MM.1S (cell line): Measurements from ENCODE around the gene SPRED2.
A peak's percentile ranks its signal among the peaks of the same experiment; 100 is the strongest.

Source experiments
- DNase-seq: peaks from one replicate; pipeline ENCODE4 v3.0.0-alpha.2; 2015
- H2AFZ ChIP-seq: fragments of 300-600 bp; sonication (generic); 2 replicates; pipeline ENCODE4 v1.6.0; 2016; ENCODE audit warnings: antibody characterized with exemption, low read length
- H3F3A ChIP-seq: fragments of 300-600 bp; sonication (generic); 2 replicates; pipeline ENCODE4 v1.6.1; 2016; ENCODE audit warnings: mild to moderate bottlenecking, antibody characterized with exemption, low read length, moderate library complexity, mixed read lengths; ENCODE audit not compliant: insufficient read depth
- H3K27ac ChIP-seq: fragments of 300-600 bp; sonication (generic); 2 replicates; pipeline ENCODE4 v1.5.1; 2016; ENCODE audit warnings: mild to moderate bottlenecking, low read length
- H3K27me3 ChIP-seq: fragments of 300-600 bp; sonication (generic); replicated peaks from 2 replicates; pipeline ENCODE4 v1.6.0; 2016; ENCODE audit warnings: low read length; ENCODE audit not compliant: insufficient read depth
- H3K36me3 ChIP-seq: fragments of 300-600 bp; sonication (generic); replicated peaks from 2 replicates; pipeline ENCODE4 v1.6.1; 2016; ENCODE audit warnings: mild to moderate bottlenecking, low read length, mixed read lengths; ENCODE audit not compliant: insufficient read depth
- H3K4me1 ChIP-seq: fragments of 300-600 bp; sonication (generic); 2 replicates; pipeline ENCODE4 v1.6.1; 2016; ENCODE audit warnings: low read length, mixed read lengths
- H3K4me2 ChIP-seq: fragments of 300-600 bp; sonication (generic); 2 replicates; pipeline ENCODE4 v1.6.0; 2016; ENCODE audit warnings: low read depth, low read length
- H3K4me3 ChIP-seq: fragments of 300-600 bp; sonication (generic); 2 replicates; pipeline ENCODE4 v1.5.1; 2016; ENCODE audit warnings: low read length, mixed read lengths
- H3K79me2 ChIP-seq: fragments of 300-600 bp; sonication (generic); 2 replicates; pipeline ENCODE4 v1.6.1; 2016; ENCODE audit warnings: mixed run types, low read length, mixed read lengths
- H3K9ac ChIP-seq: fragments of 300-600 bp; sonication (generic); 2 replicates; pipeline ENCODE4 v1.6.1; 2016; ENCODE audit warnings: low read length, mixed read lengths
- H3K9me2 ChIP-seq: fragments of 300-600 bp; sonication (generic); replicated peaks from 2 replicates; pipeline ENCODE4 v1.6.1; 2016; ENCODE audit warnings: mild to moderate bottlenecking, low read length, mixed read lengths; ENCODE audit not compliant: insufficient read depth
- H3K9me3 ChIP-seq: fragments of 300-600 bp; sonication (generic); replicated peaks from 2 replicates; pipeline ENCODE4 v1.6.1; 2016; ENCODE audit warnings: mild to moderate bottlenecking, low read length, mixed read lengths; ENCODE audit not compliant: insufficient read depth
- H4K20me1 ChIP-seq: fragments of 300-600 bp; sonication (generic); 2 replicates; pipeline ENCODE4 v1.6.1; 2016; ENCODE audit warnings: mild to moderate bottlenecking, low read length, moderate library complexity, mixed read lengths; ENCODE audit not compliant: insufficient read depth
- CTCF ChIP-seq: fragments of 300-600 bp; sonication (generic); IDR thresholded peaks from 2 replicates; pipeline ENCODE4 v1.5.1; 2016; ENCODE audit warnings: antibody characterized with exemption, low read length, mixed read lengths
- EZH2 ChIP-seq: fragments of 300-600 bp; sonication (generic); optimal IDR thresholded peaks from 2 replicates; pipeline ENCODE3; 2017; ENCODE audit warnings: low read depth, mild to moderate bottlenecking, antibody characterized with exemption, low read length, mixed read lengths
- EZH2phosphoT487 ChIP-seq: fragments of 300-600 bp; sonication (generic); IDR thresholded peaks from 2 replicates; pipeline ENCODE4 v1.6.1; 2018; ENCODE audit warnings: antibody characterized with exemption, low read length

Gene SPRED2

GRCh38 chr2:65438137-65438899 lies 5.9 kb upstream of the SPRED2 start:
- peaks cover 20% of the 10 kb centered on the region for H3K4me1 ChIP-seq
- H3K36me3 ChIP-seq, result no peaks in the 10 kb centered on the region
- no peak overlapping the region for H3K9ac ChIP-seq
- H3F3A ChIP-seq, result peaks cover 26% of the 10 kb centered on the region
- H3K9me3 ChIP-seq, result no peaks in the 10 kb centered on the region
- H3K4me2 ChIP-seq, result no peak overlapping the region
- TF ChIP-seq EZH2phosphoT487 (no peak), EZH2 (no peak), CTCF (no peak)
- peaks cover 13% of the 10 kb centered on the region; the same call in 1 of the 2 replicates for H3K27me3 ChIP-seq
- H3K27ac ChIP-seq, result no peak overlapping the region
- DNase-seq, result no peak
- H3K4me3 ChIP-seq, result no peak overlapping the region
- no peaks in the 10 kb centered on the region for H3K79me2 ChIP-seq
- no peak overlapping the region for H2AFZ ChIP-seq
- H4K20me1 ChIP-seq, result no peaks in the 10 kb centered on the region
- no peaks in the 10 kb centered on the region for H3K9me2 ChIP-seq

GRCh38 chr2:65437392-65438135 lies 5.2 kb upstream of the SPRED2 start:
- Histone ChIP-seq H3K79me2 (peaks cover 5% of the 10 kb centered on the region; the same call in 1 of the 2 replicates), H3K9me2 (no peaks in the 10 kb centered on the region), H3K27ac (peak overlapping the region; percentile 90), H3K4me1 (peaks cover 20% of the 10 kb centered on the region), H3K9me3 (no peaks in the 10 kb centered on the region), H3K9ac (peak overlapping the region; percentile 87; the same call in 1 of the 2 replicates), H2AFZ (peak overlapping the region; percentile 42), H3K4me2 (peak overlapping the region; percentile 65), H3K36me3 (no peaks in the 10 kb centered on the region), H3K27me3 (peaks cover 13% of the 10 kb centered on the region; the same call in 1 of the 2 replicates), H4K20me1 (no peaks in the 10 kb centered on the region), H3K4me3 (peak overlapping the region; percentile 66), H3F3A (peaks cover 26% of the 10 kb centered on the region)
- no peak for DNase-seq
- TF ChIP-seq EZH2phosphoT487, result no peak

DNA sequence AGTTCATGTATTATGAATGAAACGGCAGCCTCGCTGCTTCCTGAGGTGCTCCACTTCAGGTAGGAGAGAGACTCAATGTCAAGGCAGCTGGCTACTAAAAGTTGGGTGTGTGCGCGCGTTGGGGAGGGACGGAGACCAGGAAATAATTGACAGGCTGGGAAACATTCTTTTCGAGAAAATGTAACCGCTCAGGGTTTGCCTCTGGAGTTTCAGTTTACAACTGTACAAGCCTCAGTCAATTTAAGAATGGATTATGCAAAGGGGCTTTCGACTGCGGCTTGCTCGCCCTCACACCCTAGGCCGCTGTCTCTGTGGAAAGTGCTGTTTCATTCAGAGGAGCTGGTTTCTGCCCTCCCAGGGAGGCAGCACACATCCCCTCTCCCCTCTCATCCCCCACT lies 4.4 kb upstream of the SPRED2 start:
- H3K9me3 ChIP-seq, result no peaks in the 10 kb centered on the region
- no peak for TF ChIP-seq EZH2
- TF ChIP-seq CTCF, result no peak
- TF ChIP-seq EZH2phosphoT487, result no peak
- H3F3A ChIP-seq, result peaks cover 26% of the 10 kb centered on the region
- peaks cover 11% of the 10 kb centered on the region for H3K79me2 ChIP-seq
- no peaks in the 10 kb centered on the region for H4K20me1 ChIP-seq
- H3K4me1 ChIP-seq, result peaks cover 20% of the 10 kb centered on the region
- no peaks in the 10 kb centered on the region for H3K36me3 ChIP-seq
- no peaks in the 10 kb centered on the region for H3K9me2 ChIP-seq
- H3K27ac ChIP-seq, result peak overlapping the region; percentile 90
- H3K4me3 ChIP-seq, result peak overlapping the region; percentile 66
- peak overlapping the region; percentile 87; the same call in 1 of the 2 replicates for H3K9ac ChIP-seq
- peaks cover 13% of the 10 kb centered on the region; the same call in 1 of the 2 replicates for H3K27me3 ChIP-seq
- peak overlapping the region; percentile 77 for H2AFZ ChIP-seq
- H3K4me2 ChIP-seq, result peak overlapping the region; percentile 65
- DNase-seq, result peak; percentile 89
